Measurements from ENCODE around the gene HOMER1. TPM values are rescaled to one million over a fixed set of nuclear protein-coding genes. Genes with fewer than 3 reads are reported as not detected.

HOMER1 gene
- total RNA-seq, 1 experiment from 2014 or later: 17.2 TPM

- CTCF ChIA-PET: no interaction called here
- no TSS peak for BruUV-seq (replicated peaks)
- no peak for DNase-seq (ENCODE audit: unreplicated experiment)
- Mint-ChIP-seq H3K9me3 (ENCODE audit: unreplicated experiment) (no peaks in the 10 kb centered on the region), H3K36me3 (ENCODE audit: insufficient read depth, unreplicated experiment) (peaks cover 7% of the 10 kb centered on the region), H3K4me3 (ENCODE audit: unreplicated experiment) (no peak overlapping the region), H3K27me3 (ENCODE audit: insufficient read depth, unreplicated experiment) (no peaks in the 10 kb centered on the region), H3K27ac (ENCODE audit: low read depth, unreplicated experiment) (no peak overlapping the region), H3K4me1 (ENCODE audit: insufficient read depth, unreplicated experiment) (no peaks in the 10 kb centered on the region)
- no peak for TF ChIP-seq CTCF (IDR thresholded peaks at IDR 0.05; ENCODE audit: unreplicated experiment)
- intact Hi-C loops (cut with micrococcal nuclease): no loop called here
- POLR2A ChIA-PET: no interaction called here
These were observed 93.7 kb downstream of the HOMER1 start for GRCh38 chr5:79420248-79420647.

- BruUV-seq (replicated peaks): no TSS peak
- ChIA-PET POLR2A (no interaction called here), CTCF (no interaction called here)
- Mint-ChIP-seq H3K27ac (ENCODE audit: low read depth, unreplicated experiment) (no peak overlapping the region), H3K4me3 (ENCODE audit: unreplicated experiment) (no peak overlapping the region), H3K36me3 (ENCODE audit: insufficient read depth, unreplicated experiment) (peaks cover 7% of the 10 kb centered on the region), H3K4me1 (ENCODE audit: insufficient read depth, unreplicated experiment) (no peaks in the 10 kb centered on the region), H3K27me3 (ENCODE audit: insufficient read depth, unreplicated experiment) (no peaks in the 10 kb centered on the region), H3K9me3 (ENCODE audit: unreplicated experiment) (no peaks in the 10 kb centered on the region)
- intact Hi-C loops (cut with micrococcal nuclease): no loop called here
- no peak for DNase-seq (ENCODE audit: unreplicated experiment)
- no peak for TF ChIP-seq CTCF (IDR thresholded peaks at IDR 0.05; ENCODE audit: unreplicated experiment)
These were observed 95.7 kb downstream of the HOMER1 start for GRCh38 chr5:79418276-79418675.

GRCh38 chr5:79417495-79417894, 96.4 kb downstream of the HOMER1 start:
- H3K27ac Mint-ChIP-seq (ENCODE audit: low read depth, unreplicated experiment): no peak overlapping the region
- no peak for DNase-seq (ENCODE audit: unreplicated experiment)
- H3K36me3 Mint-ChIP-seq (ENCODE audit: insufficient read depth, unreplicated experiment): peaks cover 7% of the 10 kb centered on the region
- no peaks in the 10 kb centered on the region for H3K4me1 Mint-ChIP-seq (ENCODE audit: insufficient read depth, unreplicated experiment)
- H3K9me3 Mint-ChIP-seq (ENCODE audit: unreplicated experiment): no peaks in the 10 kb centered on the region
- no TSS peak for BruUV-seq (replicated peaks)
- ChIA-PET CTCF (no interaction called here), POLR2A (no interaction called here)
- intact Hi-C loops (cut with micrococcal nuclease): no loop called here
- no peaks in the 10 kb centered on the region for H3K27me3 Mint-ChIP-seq (ENCODE audit: insufficient read depth, unreplicated experiment)
- H3K4me3 Mint-ChIP-seq (ENCODE audit: unreplicated experiment): no peak overlapping the region
- no peak for TF ChIP-seq CTCF (IDR thresholded peaks at IDR 0.05; ENCODE audit: unreplicated experiment)

GRCh38 chr5:79416499-79416898, 97.4 kb downstream of the HOMER1 start:
- intact Hi-C loops (cut with micrococcal nuclease): no loop called here
- Mint-ChIP-seq H3K4me1 (ENCODE audit: insufficient read depth, unreplicated experiment) (no peaks in the 10 kb centered on the region), H3K27ac (ENCODE audit: low read depth, unreplicated experiment) (no peak overlapping the region), H3K36me3 (ENCODE audit: insufficient read depth, unreplicated experiment) (peaks cover 7% of the 10 kb centered on the region), H3K9me3 (ENCODE audit: unreplicated experiment) (no peaks in the 10 kb centered on the region), H3K27me3 (ENCODE audit: insufficient read depth, unreplicated experiment) (no peaks in the 10 kb centered on the region), H3K4me3 (ENCODE audit: unreplicated experiment) (no peak overlapping the region)
- DNase-seq (ENCODE audit: unreplicated experiment): no peak
- CTCF ChIA-PET: no interaction called here
- POLR2A ChIA-PET: interaction anchor here (1.2 kb wide), 1 partner anchor 16 kb away, joined by 3 read pairs; no protein-coding TSS in a partner anchor
- no peak for TF ChIP-seq CTCF (IDR thresholded peaks at IDR 0.05; ENCODE audit: unreplicated experiment)
- no TSS peak for BruUV-seq (replicated peaks)

All from MCF 10A (cell line).